ENCODE measurements around the gene MMP24.
"Not testable (repeated sequence)": the region's sequence is repeated elsewhere in the genome, so short reads cannot be mapped to it uniquely, and the experiment has no call there.

MMP24 gene

DNA sequence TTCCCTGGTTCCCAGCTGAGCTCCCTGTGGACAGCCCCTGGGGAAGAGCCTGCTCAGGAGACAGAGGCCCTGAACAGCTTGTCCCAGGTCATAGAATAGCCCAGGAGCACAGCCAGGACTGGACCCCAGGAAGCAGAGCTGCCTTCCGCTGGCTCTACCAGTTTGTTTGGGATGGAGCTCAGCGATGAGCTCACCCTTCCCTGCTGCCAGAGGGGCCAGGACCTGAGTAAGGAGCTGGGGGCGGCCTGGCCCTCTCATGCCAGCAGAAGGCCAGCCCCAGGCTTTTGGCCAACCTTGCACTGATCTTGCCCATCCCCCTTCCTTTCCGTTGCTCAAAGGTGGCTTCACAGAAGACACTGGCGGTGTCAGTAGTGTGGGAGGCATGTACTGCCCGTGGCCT, 33.9 kb downstream of the MMP24 start:
- no peak for DNase-seq (ENCODE audit: extremely low read depth, low read depth)
- no peak overlapping the region for H3K4me3 ChIP-seq (replicated peaks; ENCODE audit: low read depth, low read length)
- TF ChIP-seq, protein P1, sequence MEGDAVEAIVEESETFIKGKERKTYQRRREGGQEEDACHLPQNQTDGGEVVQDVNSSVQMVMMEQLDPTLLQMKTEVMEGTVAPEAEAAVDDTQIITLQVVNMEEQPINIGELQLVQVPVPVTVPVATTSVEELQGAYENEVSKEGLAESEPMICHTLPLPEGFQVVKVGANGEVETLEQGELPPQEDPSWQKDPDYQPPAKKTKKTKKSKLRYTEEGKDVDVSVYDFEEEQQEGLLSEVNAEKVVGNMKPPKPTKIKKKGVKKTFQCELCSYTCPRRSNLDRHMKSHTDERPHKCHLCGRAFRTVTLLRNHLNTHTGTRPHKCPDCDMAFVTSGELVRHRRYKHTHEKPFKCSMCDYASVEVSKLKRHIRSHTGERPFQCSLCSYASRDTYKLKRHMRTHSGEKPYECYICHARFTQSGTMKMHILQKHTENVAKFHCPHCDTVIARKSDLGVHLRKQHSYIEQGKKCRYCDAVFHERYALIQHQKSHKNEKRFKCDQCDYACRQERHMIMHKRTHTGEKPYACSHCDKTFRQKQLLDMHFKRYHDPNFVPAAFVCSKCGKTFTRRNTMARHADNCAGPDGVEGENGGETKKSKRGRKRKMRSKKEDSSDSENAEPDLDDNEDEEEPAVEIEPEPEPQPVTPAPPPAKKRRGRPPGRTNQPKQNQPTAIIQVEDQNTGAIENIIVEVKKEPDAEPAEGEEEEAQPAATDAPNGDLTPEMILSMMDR (IDR thresholded peaks at IDR 0.05; ENCODE audit: low read depth, low read length, missing control alignments): no peak

DNA sequence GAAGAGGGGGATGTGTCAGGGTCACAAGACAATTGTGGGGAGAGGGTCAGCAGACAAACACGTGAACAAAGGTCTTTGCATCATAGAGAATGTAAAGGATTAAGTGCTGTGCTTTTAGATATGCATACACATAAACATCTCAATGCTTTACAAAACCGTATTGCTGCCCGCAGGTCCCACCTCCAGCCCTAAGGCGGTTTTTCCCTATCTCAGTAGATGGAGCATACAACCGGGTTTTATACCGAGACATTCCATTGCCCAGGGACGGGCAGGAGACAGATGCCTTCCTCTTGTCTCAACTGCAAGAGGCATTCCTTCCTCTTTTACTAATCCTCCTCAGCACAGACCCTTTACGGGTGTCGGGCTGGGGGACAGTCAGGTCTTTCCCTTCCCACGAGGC, 35.8 kb downstream of the MMP24 start:
- DNase-seq (ENCODE audit: extremely low read depth, low read depth); H3K4me3 ChIP-seq (replicated peaks; ENCODE audit: low read depth, low read length): not testable (repeated sequence)

DNA sequence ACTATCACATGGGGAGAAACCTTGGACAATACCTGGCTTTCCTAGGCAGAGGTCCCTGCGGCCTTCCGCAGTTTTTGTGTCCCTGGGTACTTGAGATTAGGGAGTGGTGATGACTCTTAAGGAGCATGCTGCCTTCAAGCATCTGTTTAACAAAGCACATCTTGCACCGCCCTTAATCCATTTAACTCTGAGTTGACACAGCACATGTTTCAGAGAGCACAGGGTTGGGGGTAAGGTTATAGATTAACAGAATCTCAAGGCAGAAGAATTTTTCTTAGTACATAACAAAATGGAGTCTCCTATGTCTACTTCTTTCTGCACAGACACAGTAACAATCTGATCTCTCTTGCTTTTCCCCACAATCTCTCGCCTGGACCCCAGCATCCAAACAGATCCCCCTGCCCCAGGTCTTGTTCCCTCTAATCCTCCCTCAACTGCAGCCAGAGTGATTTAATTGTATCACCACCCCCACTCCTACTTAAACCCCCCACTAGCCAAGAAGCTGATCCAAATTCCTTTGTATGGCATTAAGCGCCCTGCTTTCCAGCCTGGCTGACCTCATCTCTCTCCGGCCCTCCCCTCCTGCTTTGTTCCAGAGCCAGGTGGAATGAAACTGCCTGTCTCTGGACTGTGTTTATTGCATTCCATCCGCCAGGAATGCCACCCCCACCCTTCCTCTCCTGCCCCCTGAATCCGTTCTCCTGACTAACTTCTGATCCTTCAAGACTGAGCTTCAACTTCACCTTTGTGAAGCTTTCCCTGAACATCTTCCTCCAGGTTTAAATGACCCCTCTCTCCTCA, 36.4 kb downstream of the MMP24 start:
- not testable (repeated sequence) for DNase-seq (ENCODE audit: extremely low read depth, low read depth); H3K4me3 ChIP-seq (replicated peaks; ENCODE audit: low read depth, low read length)

- no peak overlapping the region for H3K4me3 ChIP-seq (replicated peaks; ENCODE audit: low read depth, low read length)
- TF ChIP-seq, protein P1 (IDR thresholded peaks at IDR 0.05; ENCODE audit: low read depth, low read length, missing control alignments): no peak
- no peak for DNase-seq (ENCODE audit: extremely low read depth, low read depth)
These were observed 37.2 kb downstream of the MMP24 start for GRCh38 chr20:35263532-35264341.

DNA sequence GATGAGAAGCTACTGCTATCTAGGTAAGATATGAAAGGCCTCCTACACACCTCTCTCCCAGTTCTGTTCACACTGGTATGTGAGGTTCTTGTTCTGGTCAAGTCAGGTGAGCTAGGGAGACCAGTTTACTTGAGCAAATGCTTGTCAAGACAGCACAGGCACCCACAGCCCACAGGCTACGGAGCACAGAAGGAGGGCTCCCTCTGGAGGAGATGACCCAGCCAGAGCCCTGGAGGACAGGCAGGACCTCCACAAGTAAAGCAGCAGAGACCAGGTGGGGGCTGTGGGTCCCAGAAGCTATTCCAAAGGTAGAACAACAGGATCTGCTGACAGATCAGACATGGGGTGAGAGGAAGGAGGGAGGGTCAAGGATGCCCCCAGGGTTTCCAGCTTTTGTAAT, 38.3 kb downstream of the MMP24 start:
- no peak overlapping the region for H3K4me3 ChIP-seq (replicated peaks; ENCODE audit: low read depth, low read length)
- DNase-seq (ENCODE audit: extremely low read depth, low read depth): no peak
- TF ChIP-seq, protein P1 (IDR thresholded peaks at IDR 0.05; ENCODE audit: low read depth, low read length, missing control alignments): peak; percentile 21

GRCh38 chr20:35267092-35267491, 40.6 kb downstream of the MMP24 start:
- TF ChIP-seq, protein P1 (IDR thresholded peaks at IDR 0.05; ENCODE audit: low read depth, low read length, missing control alignments): no peak
- H3K4me3 ChIP-seq (replicated peaks; ENCODE audit: low read depth, low read length): no peak overlapping the region
- no peak for DNase-seq (ENCODE audit: extremely low read depth, low read depth)

DNA sequence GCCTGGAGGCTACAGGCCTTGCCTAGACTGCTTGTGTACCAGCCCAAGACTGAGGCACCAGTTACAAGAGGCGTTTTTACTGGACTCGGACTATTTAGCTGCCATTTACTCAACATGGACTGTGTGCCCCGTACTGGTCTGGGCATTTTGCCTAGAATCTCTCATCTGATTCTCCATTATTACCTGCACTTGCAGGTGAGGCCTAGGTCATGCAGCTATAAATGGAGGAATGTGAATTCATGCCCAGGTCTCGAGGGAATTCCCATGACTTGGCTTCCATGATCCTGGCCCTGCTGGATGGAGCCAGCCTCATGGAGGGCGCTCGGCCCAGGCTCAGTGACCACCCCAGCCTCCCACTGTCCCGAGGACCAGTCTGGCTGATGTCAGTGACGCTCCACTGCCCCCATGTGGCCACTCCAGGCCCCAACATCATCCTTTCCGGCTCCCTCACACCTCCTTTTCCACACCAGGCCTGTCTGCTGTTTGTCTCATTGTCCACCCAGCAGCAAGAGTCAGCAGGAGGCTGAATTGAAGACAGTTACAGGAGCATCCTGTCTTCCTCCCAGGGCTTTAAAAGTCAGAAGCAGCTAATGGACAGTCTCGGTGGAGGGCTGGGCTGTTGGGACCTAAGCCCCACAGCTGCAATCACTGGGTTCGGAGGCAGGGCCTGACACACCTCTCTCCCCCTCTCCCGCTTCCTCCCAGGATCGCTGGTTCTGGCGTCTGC, 42.7 kb downstream of the MMP24 start:
- TF ChIP-seq, protein P1 (IDR thresholded peaks at IDR 0.05; ENCODE audit: low read depth, low read length, missing control alignments): peak; percentile 92
- H3K4me3 ChIP-seq (replicated peaks; ENCODE audit: low read depth, low read length): no peak overlapping the region
- DNase-seq (ENCODE audit: extremely low read depth, low read depth): no peak

All from HFF-Myc (cell line).